Measurements from ENCODE around the gene LCLAT1. TPM values are rescaled to one million over a fixed set of nuclear protein-coding genes. Genes with fewer than 3 reads are reported as not detected.

The LCLAT1 gene
- total RNA-seq, 1 experiment from 2014 or later: 36.0 TPM

DNA sequence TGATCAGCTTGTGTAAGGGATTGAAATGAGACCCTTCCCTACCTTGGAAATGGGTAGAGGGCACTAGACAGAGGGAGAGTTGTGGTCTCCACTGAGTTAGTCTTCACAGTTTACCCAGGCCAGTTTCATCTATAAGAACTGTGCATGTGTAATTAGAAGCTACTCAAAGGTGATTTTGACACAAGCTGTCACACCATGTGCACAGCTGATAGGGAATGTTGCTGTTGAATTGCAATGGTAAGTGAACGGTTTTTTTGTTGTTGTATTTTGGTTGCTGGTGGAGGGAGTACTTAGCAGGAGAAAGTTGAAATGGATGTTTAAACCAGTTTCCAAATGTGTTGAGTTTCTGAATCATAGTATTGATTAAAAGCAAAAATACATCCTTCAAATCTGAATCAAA, 168.9 kb downstream of the LCLAT1 start:
- in situ Hi-C loops (cut with HindIII; ENCODE audit: low pct_unique_long_range_greater_than_20kb, low sequenced_read_pairs): no loop called here
- no peak overlapping the region for H3K4me3 ChIP-seq (ENCODE audit: low read depth in 2 of 2, low read length in 2 of 2)
- H3K4me1 ChIP-seq (ENCODE audit: control insufficient read depth, insufficient read depth, low read length): no peaks in the 10 kb centered on the region
- BruUV-seq (replicated peaks): no TSS peak
- ChIA-PET CTCF (no interaction called here), POLR2A (no interaction called here)
- TF ChIP-seq, protein P1, sequence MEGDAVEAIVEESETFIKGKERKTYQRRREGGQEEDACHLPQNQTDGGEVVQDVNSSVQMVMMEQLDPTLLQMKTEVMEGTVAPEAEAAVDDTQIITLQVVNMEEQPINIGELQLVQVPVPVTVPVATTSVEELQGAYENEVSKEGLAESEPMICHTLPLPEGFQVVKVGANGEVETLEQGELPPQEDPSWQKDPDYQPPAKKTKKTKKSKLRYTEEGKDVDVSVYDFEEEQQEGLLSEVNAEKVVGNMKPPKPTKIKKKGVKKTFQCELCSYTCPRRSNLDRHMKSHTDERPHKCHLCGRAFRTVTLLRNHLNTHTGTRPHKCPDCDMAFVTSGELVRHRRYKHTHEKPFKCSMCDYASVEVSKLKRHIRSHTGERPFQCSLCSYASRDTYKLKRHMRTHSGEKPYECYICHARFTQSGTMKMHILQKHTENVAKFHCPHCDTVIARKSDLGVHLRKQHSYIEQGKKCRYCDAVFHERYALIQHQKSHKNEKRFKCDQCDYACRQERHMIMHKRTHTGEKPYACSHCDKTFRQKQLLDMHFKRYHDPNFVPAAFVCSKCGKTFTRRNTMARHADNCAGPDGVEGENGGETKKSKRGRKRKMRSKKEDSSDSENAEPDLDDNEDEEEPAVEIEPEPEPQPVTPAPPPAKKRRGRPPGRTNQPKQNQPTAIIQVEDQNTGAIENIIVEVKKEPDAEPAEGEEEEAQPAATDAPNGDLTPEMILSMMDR (IDR thresholded peaks at IDR 0.05): 0 out of 2 replicates have a peak, but pooled peaks have one; percentile 6
- TF ChIP-seq SIN3A (IDR thresholded peaks at IDR 0.05; ENCODE audit: borderline replicate concordance, insufficient read depth, low read depth, low read length): no peak
- DNase-seq (ENCODE audit: low read depth, low spot score) (no peak), ATAC-seq (no peak)
- H3K9me3 ChIP-seq (ENCODE audit: control insufficient read depth, insufficient read depth, low read depth, low read length): no peaks in the 10 kb centered on the region
- H3K27me3 ChIP-seq (ENCODE audit: control insufficient read depth, insufficient read depth, low read length): no peaks in the 10 kb centered on the region
- no peak overlapping the region for H3K27ac ChIP-seq (ENCODE audit: low read length)
- intact Hi-C loops (cut with micrococcal nuclease; ENCODE audit: unreplicated experiment): no loop called here
- H3K36me3 ChIP-seq (ENCODE audit: control insufficient read depth, insufficient read depth, low read length): no peaks in the 10 kb centered on the region

DNA sequence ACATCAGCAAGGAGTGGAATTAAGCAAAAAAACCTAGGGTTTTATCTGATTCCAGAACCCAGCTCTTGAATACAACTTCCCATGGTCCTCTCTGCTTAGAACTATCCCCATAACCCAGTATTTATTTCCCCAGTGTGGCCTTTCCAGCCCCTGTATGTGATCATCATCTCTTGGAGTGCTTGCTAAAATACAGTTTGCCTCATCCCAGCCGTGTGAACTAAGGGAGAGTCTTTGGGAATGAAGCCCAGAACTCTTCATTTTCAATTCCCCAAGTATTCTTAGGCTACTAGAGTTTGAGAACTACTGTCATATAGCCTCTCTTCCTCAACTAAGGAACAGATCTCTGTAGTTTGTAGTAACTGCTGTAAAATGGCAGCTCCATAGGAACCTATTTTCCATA, 173.1 kb downstream of the LCLAT1 start:
- in situ Hi-C loops (cut with HindIII; ENCODE audit: low pct_unique_long_range_greater_than_20kb, low sequenced_read_pairs) (no loop called here), intact Hi-C loops (cut with micrococcal nuclease; ENCODE audit: unreplicated experiment) (no loop called here)
- Histone ChIP-seq H3K27ac (ENCODE audit: low read length) (no peak overlapping the region), H3K4me1 (ENCODE audit: control insufficient read depth, insufficient read depth, low read length) (no peaks in the 10 kb centered on the region), H3K9me3 (ENCODE audit: control insufficient read depth, insufficient read depth, low read depth, low read length) (no peaks in the 10 kb centered on the region), H3K36me3 (ENCODE audit: control insufficient read depth, insufficient read depth, low read length) (no peaks in the 10 kb centered on the region), H3K27me3 (ENCODE audit: control insufficient read depth, insufficient read depth, low read length) (no peaks in the 10 kb centered on the region), H3K4me3 (ENCODE audit: low read depth in 2 of 2, low read length in 2 of 2) (no peak overlapping the region)
- POLR2A ChIA-PET: no interaction called here
- CTCF ChIA-PET: no interaction called here
- DNase-seq (ENCODE audit: low read depth, low spot score) (no peak), ATAC-seq (no peak)
- BruUV-seq (replicated peaks): no TSS peak
- TF ChIP-seq TCF7L2 (IDR thresholded peaks at IDR 0.05; ENCODE audit: low read depth, low read length): no peak
- TF ChIP-seq, protein P2, sequence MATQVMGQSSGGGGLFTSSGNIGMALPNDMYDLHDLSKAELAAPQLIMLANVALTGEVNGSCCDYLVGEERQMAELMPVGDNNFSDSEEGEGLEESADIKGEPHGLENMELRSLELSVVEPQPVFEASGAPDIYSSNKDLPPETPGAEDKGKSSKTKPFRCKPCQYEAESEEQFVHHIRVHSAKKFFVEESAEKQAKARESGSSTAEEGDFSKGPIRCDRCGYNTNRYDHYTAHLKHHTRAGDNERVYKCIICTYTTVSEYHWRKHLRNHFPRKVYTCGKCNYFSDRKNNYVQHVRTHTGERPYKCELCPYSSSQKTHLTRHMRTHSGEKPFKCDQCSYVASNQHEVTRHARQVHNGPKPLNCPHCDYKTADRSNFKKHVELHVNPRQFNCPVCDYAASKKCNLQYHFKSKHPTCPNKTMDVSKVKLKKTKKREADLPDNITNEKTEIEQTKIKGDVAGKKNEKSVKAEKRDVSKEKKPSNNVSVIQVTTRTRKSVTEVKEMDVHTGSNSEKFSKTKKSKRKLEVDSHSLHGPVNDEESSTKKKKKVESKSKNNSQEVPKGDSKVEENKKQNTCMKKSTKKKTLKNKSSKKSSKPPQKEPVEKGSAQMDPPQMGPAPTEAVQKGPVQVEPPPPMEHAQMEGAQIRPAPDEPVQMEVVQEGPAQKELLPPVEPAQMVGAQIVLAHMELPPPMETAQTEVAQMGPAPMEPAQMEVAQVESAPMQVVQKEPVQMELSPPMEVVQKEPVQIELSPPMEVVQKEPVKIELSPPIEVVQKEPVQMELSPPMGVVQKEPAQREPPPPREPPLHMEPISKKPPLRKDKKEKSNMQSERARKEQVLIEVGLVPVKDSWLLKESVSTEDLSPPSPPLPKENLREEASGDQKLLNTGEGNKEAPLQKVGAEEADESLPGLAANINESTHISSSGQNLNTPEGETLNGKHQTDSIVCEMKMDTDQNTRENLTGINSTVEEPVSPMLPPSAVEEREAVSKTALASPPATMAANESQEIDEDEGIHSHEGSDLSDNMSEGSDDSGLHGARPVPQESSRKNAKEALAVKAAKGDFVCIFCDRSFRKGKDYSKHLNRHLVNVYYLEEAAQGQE (IDR thresholded peaks at IDR 0.05; ENCODE audit: insufficient read depth in 1 of 2, low read depth in 2 of 2, low read length in 1 of 2): no peak
- no peak for TF ChIP-seq SIN3A (IDR thresholded peaks at IDR 0.05; ENCODE audit: borderline replicate concordance, insufficient read depth, low read depth, low read length)
- TF ChIP-seq POLR2AphosphoS5 (IDR thresholded peaks at IDR 0.05; ENCODE audit: low read depth, low read length): no peak
- TF ChIP-seq, protein P1 (IDR thresholded peaks at IDR 0.05): no peak
